ENCODE measurements around the gene WDR86. TPM values are rescaled to one million over a fixed set of nuclear protein-coding genes. Genes with fewer than 3 reads are reported as not detected.

Gene WDR86, protein sequence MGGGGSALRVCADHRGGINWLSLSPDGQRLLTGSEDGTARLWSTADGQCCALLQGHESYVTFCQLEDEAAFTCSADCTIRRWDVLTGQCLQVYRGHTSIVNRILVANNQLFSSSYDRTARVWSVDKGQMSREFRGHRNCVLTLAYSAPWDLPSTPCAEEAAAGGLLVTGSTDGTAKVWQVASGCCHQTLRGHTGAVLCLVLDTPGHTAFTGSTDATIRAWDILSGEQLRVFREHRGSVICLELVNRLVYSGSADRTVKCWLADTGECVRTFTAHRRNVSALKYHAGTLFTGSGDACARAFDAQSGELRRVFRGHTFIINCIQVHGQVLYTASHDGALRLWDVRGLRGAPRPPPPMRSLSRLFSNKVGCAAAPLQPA
- not detected in 2 replicates for total RNA-seq

DNA sequence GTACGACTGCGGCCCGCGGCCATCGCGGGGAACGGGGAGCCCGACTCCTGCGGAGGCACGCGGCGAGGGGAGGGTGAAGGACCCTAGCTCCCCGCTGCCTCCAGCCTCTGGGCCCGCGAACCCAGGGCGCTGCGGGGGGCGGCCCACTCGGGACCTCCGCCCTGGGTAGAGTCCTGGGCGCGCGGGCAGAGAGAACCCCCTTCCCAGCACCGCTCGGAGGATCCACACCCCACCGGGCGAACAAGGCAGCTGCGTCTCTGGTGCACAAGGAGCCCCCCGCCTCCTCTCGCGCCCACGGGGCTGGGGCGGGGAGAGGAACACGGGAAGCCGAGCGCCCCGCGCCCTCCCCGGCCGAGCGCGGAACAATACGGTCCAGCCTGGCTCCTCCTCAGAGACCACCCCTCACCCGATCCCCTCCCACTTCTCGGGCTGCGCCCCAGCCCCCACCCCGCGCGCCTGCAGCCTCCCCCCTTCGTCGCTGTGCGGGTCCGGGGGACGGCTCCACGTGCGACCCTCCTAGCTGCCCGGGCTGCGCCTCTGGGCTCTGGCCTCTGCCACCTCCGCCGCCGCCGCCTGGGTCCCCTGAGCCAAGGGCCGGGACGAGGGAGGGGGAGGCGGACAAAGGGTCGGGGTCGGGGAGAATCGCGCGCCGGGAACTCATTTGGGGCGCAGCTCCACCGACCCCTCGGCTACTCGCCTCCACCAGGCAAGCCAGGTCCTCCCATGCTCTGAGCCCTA is at the start of gene WDR86:
Gene WDR86 (minus strand): TSS at position 372 of the 738 bp plus-strand sequence. CDS start 449 bp downstream, outside the sequence.
- H3K4me1 Mint-ChIP-seq = peaks cover 19% of the 10 kb centered on the region
- no peaks in the 10 kb centered on the region for H3K9me3 Mint-ChIP-seq
- H3K27ac Mint-ChIP-seq = no peak within 1 kb of the TSS
- peaks cover 57% of the 10 kb centered on the region for H3K27me3 Mint-ChIP-seq
- no peaks in the 10 kb centered on the region for H3K36me3 Mint-ChIP-seq (ENCODE audit: low read depth)
- intact Hi-C loops (cut with micrococcal nuclease) = loop anchor here (2.0 to 5.0 kb wide), 3 partner anchors 27 to 43 kb away; no protein-coding TSS in a partner anchor
- no peak for DNase-seq
- H3K4me3 Mint-ChIP-seq = peak within 1 kb of the TSS; percentile 52

DNA sequence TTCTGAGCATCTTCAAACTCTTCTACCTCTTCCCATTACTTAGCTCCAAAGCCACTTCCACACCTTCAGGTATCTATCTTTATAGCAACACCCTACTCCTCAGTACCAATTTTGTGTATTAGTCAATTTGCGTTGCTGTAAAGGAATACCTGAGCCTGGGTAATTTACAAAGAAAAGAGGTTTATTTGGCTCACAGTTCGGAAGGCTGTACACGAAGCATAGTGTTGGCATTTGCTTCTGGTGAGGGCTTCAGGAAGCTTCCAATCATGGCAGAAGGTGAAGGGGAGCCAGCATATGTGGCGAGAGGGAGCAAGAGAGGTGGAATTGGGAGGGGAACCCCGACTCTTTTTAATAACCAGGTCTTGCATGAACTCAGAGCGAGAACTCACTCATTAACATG is 47.7 kb upstream of the WDR86 start:
- no peak overlapping the region for H3K27ac Mint-ChIP-seq
- intact Hi-C loops (cut with micrococcal nuclease) = no loop called here

DNA sequence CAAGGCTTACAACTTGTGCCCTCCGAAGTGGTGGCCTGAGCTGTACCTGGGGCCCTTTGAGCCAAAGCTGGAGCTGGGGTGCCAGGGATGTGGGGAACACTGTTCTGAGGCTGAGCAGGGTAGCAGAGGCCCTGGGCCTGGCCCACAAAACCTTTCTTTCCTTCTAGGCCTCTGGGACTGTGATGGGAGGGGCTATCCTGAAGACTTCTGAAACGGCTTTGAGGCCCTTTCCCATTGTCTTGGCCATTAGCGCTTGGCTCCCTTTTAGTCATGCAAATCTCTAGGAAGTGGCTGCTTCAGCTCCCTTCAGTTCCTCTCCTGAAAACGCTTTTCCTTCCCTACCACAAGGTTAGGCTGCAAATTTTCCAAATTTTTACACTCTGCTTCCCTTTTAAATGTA is 46.9 kb upstream of the WDR86 start:
- Mint-ChIP-seq H3K36me3 (ENCODE audit: low read depth) (peaks cover 1% of the 10 kb centered on the region), H3K4me3 (no peak overlapping the region), H3K9me3 (no peaks in the 10 kb centered on the region), H3K27ac (no peak overlapping the region), H3K27me3 (peaks cover 9% of the 10 kb centered on the region), H3K4me1 (no peaks in the 10 kb centered on the region)
- intact Hi-C loops (cut with micrococcal nuclease) = no loop called here
- DNase-seq = no peak

More for the DNA sequence above, 47.7 kb upstream of the WDR86 start:
- no peak for DNase-seq
- H3K9me3 Mint-ChIP-seq = peaks cover under 1% of the 10 kb centered on the region
- H3K4me3 Mint-ChIP-seq = no peak overlapping the region
- H3K4me1 Mint-ChIP-seq = no peaks in the 10 kb centered on the region
- peaks cover 9% of the 10 kb centered on the region for H3K27me3 Mint-ChIP-seq
- H3K36me3 Mint-ChIP-seq (ENCODE audit: low read depth) = peaks cover 2% of the 10 kb centered on the region

DNA sequence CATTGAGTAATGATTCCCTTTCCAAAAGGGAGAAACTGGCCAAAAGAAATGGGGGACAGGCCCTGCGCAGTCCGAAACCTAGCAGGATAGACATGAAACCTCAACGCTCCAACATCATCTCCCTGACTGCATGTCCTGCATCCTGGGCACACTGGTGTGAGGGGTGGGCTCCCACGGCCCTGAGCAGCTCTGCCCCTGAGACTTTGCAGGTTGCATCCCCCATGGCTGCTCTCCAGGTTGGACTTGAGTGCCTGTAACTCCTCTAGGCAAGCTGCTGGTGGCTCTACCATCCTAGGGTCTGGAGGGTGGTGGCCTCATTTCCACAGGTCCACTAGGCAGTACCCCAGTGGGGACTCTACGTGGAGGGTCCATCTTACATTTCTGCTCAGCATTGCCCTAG is 46.4 kb upstream of the WDR86 start:
- H3K4me1 Mint-ChIP-seq = no peaks in the 10 kb centered on the region

DNA sequence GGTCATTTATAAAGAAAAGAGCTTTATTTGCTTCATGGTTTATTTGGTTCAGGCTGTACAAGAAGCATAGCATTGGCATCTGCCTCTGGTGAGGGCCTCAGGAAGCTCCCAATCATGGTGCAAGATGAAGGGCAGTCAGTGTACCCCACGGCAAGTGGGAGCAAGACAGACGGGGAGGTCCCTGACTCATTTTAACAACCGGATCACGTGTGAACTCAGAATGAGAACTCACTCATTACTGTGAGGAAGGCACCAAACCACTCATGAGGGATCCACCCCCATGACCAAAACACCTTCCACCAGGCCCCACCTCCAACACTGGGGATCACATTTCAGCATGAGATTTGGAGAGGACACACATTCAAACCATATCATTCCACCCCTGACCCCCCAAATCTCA is 45.9 kb upstream of the WDR86 start:
- no peak for DNase-seq
- no peak overlapping the region for H3K27ac Mint-ChIP-seq
- H3K4me1 Mint-ChIP-seq = no peaks in the 10 kb centered on the region
- no peaks in the 10 kb centered on the region for H3K9me3 Mint-ChIP-seq
- no peaks in the 10 kb centered on the region for H3K36me3 Mint-ChIP-seq (ENCODE audit: low read depth)
- H3K4me3 Mint-ChIP-seq = no peak overlapping the region
- intact Hi-C loops (cut with micrococcal nuclease) = no loop called here
- peaks cover 11% of the 10 kb centered on the region for H3K27me3 Mint-ChIP-seq

More for the DNA sequence above, 46.4 kb upstream of the WDR86 start:
- no peak overlapping the region for H3K4me3 Mint-ChIP-seq
- H3K27ac Mint-ChIP-seq = no peak overlapping the region
- DNase-seq = no peak
- H3K36me3 Mint-ChIP-seq (ENCODE audit: low read depth) = peaks cover 1% of the 10 kb centered on the region
- H3K27me3 Mint-ChIP-seq = peaks cover 9% of the 10 kb centered on the region
- intact Hi-C loops (cut with micrococcal nuclease) = no loop called here
- no peaks in the 10 kb centered on the region for H3K9me3 Mint-ChIP-seq

DNA sequence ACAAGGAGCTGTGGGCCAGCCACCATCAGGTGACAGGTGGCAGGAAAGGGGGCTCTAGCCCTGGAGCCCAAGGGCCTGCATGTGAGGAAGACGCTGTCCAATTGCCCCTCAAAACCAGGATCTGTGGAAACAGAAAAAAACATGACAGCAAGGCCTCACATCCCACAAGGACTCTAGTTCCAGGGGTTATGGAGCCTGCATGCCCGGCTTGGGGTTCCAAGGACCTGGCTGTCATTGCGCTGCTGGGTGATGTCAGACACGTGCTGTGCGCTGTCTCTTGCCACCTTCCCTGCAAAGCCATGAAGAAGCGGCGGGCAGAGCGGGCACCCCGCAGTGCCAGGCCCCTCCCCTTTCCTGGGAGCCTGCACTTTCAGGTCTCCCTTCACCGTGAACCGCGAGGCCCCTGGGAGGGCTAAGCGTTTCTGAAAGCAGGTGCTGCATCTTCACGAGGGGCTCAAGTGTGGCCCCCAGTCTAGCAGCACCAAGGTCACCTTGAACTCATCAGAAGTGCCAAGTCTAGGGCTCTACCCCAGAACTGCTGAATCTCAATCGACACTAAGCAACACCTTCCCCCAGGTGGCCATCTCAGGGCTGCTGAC is 45.2 kb upstream of the WDR86 start:
- Mint-ChIP-seq H3K4me3 (no peak overlapping the region), H3K27me3 (peaks cover 11% of the 10 kb centered on the region), H3K36me3 (ENCODE audit: low read depth) (no peaks in the 10 kb centered on the region), H3K27ac (no peak overlapping the region), H3K4me1 (no peaks in the 10 kb centered on the region), H3K9me3 (no peaks in the 10 kb centered on the region)
- intact Hi-C loops (cut with micrococcal nuclease) = no loop called here
- no peak for DNase-seq

DNA sequence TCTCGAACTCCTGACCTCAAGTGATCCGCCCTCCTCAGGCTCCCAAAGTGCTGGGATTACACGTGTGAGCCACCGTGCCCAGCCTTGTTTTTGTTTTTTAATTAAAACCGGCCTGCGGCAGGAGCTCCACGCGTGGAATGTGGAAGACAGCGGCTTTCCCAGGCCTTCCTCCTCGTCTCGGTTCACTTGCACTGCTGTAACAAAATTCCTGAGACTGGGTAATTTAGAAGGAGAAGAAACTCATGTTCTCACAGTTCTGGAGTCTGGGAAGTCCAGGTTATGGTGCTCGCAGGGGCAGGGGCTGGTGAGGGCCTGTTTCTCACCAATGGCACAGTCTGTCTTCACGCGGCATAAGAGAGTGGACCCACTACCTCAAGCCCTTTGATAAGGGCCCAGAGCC is 44.5 kb upstream of the WDR86 start:
- intact Hi-C loops (cut with micrococcal nuclease) = no loop called here
- no peak overlapping the region for H3K4me3 Mint-ChIP-seq
- no peaks in the 10 kb centered on the region for H3K36me3 Mint-ChIP-seq (ENCODE audit: low read depth)
- H3K9me3 Mint-ChIP-seq = no peaks in the 10 kb centered on the region
- no peak overlapping the region for H3K27ac Mint-ChIP-seq
- DNase-seq = no peak
- H3K4me1 Mint-ChIP-seq = peaks cover 2% of the 10 kb centered on the region
- H3K27me3 Mint-ChIP-seq = peaks cover 9% of the 10 kb centered on the region

DNA sequence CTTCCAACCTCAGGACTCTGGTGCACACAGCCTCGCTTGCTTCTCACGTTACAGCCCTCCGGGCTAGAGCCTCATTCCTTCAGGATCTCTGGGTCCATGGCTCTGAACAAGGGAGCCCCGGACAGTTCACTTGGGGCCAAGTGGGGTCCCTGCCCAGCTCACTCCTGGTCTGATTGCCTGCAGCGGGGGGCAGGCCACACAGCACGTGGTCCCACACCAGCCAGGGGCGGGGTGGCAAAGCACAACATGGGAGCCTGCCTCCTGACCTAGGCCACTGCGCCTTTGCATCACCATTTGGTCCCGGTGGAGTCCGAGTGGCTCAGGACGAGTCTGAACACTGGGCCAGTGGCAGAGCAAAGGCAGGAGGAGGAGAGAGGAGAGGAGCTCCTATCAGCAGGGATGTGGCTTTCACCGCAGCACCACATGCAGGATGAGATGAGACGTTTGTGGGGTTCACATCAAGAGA is 43.5 kb upstream of the WDR86 start:
- H3K27me3 Mint-ChIP-seq = peaks cover 9% of the 10 kb centered on the region
- DNase-seq = no peak
- H3K9me3 Mint-ChIP-seq = no peaks in the 10 kb centered on the region
- intact Hi-C loops (cut with micrococcal nuclease) = no loop called here
- no peak overlapping the region for H3K4me3 Mint-ChIP-seq
- no peak overlapping the region for H3K27ac Mint-ChIP-seq
- H3K4me1 Mint-ChIP-seq = peaks cover 2% of the 10 kb centered on the region
- H3K36me3 Mint-ChIP-seq (ENCODE audit: low read depth) = no peaks in the 10 kb centered on the region

DNA sequence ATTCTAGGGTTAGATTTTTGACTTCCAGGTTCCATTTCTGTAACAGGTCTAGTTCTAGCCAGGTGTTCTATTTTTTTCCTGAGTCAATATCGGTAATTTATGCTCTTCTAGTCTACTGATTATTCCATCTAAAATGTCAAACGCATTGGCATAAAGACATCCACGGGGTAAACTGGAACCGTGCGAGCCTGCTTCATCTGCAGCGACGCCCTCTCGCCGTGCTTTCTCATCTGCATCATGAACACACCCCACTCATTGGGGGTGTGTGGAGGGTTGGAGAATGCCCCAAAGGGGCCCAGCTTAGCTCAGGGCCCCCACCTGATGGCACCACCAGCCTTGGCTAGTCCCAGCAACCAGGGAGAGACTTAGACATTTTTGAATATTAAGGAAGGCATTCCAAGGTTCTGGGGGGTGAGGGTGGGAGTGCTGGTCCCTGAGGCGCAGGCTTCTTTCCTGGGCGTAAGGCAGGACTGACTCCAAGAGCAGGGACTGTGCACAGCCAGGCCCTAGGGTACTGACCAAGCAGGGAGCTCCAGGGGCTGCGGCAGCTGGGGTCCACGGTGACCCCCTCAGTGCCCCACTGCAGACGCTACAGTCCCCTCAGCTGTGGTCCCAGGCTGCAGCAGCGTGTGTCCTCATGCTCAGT is 43.0 kb upstream of the WDR86 start:
- no peak for DNase-seq
- Mint-ChIP-seq H3K4me1 (peaks cover 2% of the 10 kb centered on the region), H3K27ac (peak overlapping the region; percentile 8), H3K9me3 (no peaks in the 10 kb centered on the region), H3K4me3 (no peak overlapping the region), H3K27me3 (peaks cover 8% of the 10 kb centered on the region), H3K36me3 (ENCODE audit: low read depth) (no peaks in the 10 kb centered on the region)
- intact Hi-C loops (cut with micrococcal nuclease) = no loop called here

DNA sequence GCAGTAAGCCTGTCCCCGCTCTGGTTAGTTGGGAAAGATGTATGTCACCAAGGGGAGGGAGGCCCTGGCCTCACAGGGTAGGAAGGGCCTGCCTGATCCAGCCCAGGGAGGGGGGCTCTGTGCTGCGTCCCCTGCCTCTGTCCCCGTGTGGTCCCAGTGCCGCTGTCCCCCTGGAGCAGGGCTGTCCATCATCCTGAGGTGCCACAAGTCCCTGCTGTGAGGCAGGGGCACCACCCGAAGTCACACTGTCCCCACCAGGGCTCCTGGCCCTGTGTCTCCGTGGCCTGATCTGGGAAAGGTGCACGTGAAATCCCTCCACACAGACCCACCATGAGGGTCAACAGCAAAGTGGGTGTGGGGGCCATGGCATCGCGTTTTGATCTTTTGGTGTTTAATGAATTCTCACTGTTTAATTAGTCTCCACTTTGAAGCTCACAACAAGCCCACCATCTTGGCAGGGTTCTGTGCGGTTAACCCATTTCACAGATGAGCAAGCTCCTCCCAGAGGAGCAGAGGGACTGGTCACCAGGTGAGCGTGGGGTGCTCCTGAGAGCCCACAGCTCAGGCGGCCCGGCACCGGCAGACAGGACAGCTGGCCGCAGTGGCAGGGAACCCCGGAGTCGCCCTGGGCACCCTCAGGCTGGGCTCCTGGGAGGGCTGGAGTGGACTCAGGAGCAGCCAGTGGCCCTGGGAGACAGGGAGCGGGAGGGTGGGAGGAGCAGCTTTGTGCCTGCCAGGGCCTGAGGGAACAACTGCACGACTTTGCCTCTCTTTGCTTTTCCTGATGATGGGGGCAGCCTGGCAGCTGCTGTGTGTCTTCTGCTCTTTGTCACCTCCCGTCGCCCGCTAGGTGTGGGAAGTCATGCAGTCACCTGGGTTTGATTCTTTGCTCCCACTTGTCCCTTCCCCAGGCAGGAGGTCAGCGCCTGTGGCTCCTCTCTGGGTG is 42.1 kb upstream of the WDR86 start:
- H3K27me3 Mint-ChIP-seq = peaks cover 6% of the 10 kb centered on the region
- no peaks in the 10 kb centered on the region for H3K9me3 Mint-ChIP-seq
- no peak for DNase-seq
- no peak overlapping the region for H3K27ac Mint-ChIP-seq
- peaks cover 4% of the 10 kb centered on the region for H3K4me1 Mint-ChIP-seq
- H3K4me3 Mint-ChIP-seq = no peak overlapping the region
- no peaks in the 10 kb centered on the region for H3K36me3 Mint-ChIP-seq (ENCODE audit: low read depth)
- intact Hi-C loops (cut with micrococcal nuclease) = no loop called here

DNA sequence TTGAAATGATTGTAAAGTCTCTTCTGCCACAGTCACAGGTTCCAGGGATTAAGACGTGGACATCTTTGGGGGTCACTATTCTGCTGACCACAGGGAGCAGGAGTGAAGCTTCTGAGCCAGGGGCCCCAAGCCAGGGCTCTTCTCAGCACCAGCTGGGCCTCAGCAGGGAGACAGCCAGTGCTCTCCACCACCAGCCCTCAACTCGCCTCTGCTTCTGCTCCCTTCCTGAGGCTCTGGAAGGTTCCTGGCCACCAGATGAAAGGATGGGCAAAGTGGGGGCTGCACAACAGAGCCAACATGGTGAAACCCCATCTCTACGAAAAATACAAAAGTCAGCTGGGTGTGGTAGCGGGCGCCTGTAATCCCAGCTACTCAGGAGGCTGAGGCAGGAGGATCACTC is 41.3 kb upstream of the WDR86 start:
- intact Hi-C loops (cut with micrococcal nuclease) = no loop called here
- no peaks in the 10 kb centered on the region for H3K9me3 Mint-ChIP-seq
- peaks cover 4% of the 10 kb centered on the region for H3K4me1 Mint-ChIP-seq
- H3K27ac Mint-ChIP-seq = no peak overlapping the region
- no peaks in the 10 kb centered on the region for H3K36me3 Mint-ChIP-seq (ENCODE audit: low read depth)
- peaks cover 11% of the 10 kb centered on the region for H3K27me3 Mint-ChIP-seq
- no peak overlapping the region for H3K4me3 Mint-ChIP-seq
- no peak for DNase-seq

DNA sequence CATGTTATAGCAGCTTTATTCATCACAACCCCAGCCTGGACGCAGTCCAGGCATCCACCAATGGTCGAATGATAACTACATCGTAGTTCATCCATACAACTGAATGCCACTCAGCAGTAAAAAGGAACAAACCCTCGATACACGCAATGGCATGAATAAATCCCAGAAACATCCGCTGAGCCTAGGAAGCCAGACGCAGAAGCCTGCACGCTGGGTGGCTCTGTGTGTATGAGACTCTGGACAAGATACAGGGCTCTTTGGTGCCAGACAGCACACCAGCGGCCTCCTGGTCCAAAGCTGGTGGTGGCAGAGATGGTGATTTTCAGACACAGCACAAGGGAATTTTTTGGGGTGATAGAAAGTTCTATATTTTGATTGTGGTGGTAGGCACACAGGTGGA is 40.2 kb upstream of the WDR86 start:
- Mint-ChIP-seq H3K9me3 (no peaks in the 10 kb centered on the region), H3K36me3 (ENCODE audit: low read depth) (no peaks in the 10 kb centered on the region), H3K4me3 (no peak overlapping the region), H3K27me3 (peaks cover 14% of the 10 kb centered on the region), H3K4me1 (peaks cover 4% of the 10 kb centered on the region), H3K27ac (no peak overlapping the region)
- DNase-seq = no peak
- intact Hi-C loops (cut with micrococcal nuclease) = loop anchor here (5.0 to 10.0 kb wide), 3 partner anchors 98 to 205 kb away; partner anchors contain the start of gene SMARCD3
